Eye (tissue), 1 donor: ENCODE results near the gene AUH.
"Not testable (repeated sequence)": the region's sequence is repeated elsewhere in the genome, so short reads cannot be mapped to it uniquely, and the experiment has no call there.

Experiments used
- DNase-seq: peaks from one replicate; pipeline ENCODE4 v3.0.0-alpha.2; 2015

The AUH gene

DNA sequence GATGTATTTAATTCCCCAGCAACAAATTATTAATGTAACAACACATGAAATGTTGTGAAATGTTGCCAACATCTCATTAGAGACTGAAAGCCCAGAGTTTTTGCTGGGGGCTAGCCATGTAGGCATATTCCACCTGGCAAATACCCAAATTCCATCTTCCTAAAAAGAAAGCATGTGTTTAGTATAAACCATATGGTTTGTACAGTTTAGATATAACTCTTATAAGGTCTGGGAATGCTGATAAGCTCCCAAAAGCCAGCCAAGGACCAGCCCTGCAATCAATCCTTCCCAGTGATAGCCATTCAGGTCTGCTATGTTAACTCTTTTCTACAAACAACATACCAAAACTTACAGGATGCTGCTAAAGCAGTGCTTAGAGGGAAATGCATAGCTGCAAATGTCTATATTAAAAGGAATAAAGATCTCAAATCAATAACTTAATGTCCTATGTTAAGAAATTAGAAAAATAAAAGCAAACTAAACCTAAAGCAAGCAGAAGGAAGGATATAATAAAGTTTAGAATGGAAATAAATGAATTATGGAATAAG is 158.9 kb downstream of the AUH start:
- no peak for DNase-seq

- no peak for DNase-seq
These were observed 160.9 kb downstream of the AUH start for GRCh38 chr9:91200692-91201336.

GRCh38 chr9:91199739-91200497 is 161.8 kb downstream of the AUH start:
- DNase-seq = no peak

DNA sequence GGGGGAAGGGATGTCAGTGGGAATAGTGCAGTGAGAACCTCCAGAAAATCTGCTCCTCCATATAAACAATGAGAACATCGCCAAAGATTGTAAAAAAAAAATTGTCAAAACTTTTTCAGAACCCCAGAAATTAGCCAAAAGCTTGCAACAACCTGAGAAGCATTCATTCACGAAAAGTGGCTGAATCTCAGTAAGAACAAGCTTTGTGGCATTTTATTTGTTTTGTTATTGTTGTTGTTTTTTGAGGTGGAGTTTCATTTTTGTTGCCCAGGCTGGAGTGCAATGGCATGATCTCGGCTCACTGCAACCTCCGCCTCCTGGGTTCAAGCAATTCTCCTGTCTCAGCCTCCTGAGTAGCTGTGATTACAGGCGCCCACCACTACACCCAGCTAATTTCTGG is 162.8 kb downstream of the AUH start:
- not testable (repeated sequence) for DNase-seq

GRCh38 chr9:91198405-91198804 is 163.3 kb downstream of the AUH start:
- no peak for DNase-seq

DNA sequence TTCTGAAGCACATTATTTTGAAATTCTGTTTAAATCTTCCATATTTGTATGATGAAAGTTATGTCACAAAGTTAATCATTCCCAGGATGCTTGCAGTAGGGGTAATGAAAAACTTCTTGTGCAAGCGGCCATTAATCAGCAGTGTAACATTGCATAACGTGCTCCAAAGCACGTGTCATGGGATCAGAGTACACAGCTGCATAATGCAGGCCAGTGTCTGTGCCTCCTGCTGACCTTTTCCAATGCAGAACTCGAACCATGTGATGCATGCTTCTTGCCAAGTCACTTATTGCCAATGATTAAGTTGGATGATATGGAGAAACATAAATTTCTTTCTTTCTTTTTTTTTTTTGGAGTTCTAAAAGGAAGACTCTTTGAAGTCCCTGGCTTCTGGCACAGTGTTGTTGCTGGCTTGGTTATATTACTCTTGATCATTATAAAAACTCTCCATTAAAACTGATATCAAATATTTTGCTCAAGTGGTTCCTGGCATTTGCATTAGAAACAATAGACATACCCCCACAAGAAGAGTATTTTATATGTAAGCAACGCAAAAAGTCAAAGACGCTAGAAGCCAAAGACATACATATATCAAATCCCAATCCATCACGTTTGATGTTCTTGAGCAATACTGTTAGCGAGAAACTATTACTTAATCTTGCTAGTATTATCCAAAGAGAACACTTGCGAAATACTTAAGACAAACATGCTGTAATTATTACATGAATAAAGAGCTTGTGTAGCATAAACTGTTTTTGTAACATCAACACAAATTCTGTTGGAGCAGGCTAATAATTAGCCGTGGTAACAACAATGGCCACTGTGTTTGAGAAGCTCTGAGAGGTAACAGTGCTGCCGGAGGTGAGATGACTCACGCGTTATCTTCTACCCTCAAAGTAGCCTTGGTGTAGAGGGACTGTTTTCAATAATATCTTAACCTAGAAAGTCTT is 164.2 kb downstream of the AUH start:
- peak; percentile 79 for DNase-seq

GRCh38 chr9:91196103-91196950 is 165.4 kb downstream of the AUH start:
- DNase-seq = no peak

DNA sequence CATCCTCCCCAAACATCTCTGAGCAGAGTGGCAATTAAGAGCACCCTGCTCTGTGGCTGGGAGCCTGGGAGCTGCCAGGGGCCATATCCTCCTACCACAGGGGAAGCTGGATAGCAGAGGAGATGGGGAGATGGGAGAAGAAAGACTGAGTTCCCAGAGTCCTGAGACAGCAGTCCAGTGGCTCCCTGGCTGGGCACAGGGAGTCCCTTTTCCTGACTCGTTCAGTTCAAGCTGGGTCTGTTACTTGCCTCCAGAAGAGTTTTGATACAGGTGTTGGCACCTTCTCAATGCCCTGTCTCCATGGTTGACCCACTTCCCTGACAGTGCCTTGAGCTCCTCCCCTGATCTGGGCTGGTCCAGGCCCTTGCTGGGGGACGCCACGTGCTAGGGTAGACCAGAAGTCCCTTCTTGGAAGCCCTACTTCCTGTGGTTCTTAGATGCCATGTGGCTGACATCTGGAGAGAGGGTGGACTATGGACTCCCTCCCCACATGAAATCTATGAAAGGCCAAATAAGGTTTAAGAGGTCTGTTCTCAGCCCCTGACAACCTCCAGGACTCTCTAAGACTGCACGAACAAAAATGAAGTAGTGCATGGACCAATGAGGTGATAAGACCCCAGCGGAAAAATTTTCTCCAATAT is 166.2 kb downstream of the AUH start:
- DNase-seq = no peak

DNA sequence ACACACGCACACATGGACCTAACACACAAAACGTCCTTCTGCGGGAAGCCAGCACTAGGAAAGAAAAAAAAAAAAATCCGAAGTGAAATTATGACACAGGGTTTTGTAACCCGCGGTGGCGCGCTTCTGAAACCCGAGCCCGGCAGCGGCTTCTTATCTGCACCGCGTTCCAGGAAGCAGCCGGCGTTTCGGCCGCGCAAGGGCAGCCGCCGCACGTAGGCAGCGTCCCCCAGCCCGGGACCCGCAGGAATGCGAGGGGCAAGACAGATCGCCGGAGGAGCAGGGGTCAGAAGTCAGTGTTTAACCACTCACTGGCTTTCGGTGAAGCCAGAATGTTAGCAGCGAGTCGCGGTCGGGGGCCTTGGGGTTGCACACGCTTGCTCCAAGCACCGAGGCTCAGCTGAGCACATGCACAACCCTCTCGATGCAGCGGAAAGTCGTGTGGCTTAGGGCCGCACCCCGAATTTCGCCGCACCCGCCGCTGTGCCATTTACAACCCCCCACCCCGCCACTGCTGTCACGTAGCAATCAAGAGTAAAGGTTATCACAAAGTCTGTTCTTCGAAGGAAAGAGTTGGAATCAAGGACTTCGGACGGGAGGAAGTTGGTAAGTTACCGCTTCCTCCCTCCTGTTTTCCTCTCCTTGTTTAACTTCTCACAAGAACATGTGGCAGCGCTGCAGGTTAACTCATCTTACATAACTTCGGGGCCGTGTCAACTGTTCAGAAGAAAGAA is 167.9 kb downstream of the AUH start:
- DNase-seq = peak; percentile 92

DNA sequence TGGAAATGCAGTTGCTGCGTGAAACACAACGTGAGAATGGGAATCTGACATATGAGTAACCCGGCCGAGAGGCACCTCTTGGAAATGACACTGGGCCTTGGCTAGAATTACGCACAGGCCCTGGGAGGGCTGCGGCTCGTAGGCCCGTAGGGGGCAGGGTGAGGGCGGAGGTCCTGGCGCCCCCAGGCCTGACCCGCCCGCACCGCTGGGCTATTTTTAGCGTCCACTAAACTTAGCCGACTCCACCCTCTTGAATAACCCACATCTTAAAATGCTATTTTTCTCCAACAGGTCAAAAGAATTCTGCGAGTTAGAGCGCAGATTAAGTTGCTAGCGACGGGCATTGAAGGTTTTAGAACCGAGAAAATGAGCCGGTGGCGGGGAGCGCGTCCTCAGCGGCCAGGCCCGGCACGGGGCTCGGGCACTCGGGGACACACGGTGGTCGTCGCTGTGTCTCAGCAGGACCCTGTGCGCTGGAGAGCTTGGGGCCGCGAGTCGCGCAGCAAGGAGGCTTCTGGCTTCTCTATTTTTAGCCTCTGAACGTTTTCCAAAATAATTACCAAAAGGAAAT is 168.5 kb downstream of the AUH start:
- peak; percentile 79 for DNase-seq

DNA sequence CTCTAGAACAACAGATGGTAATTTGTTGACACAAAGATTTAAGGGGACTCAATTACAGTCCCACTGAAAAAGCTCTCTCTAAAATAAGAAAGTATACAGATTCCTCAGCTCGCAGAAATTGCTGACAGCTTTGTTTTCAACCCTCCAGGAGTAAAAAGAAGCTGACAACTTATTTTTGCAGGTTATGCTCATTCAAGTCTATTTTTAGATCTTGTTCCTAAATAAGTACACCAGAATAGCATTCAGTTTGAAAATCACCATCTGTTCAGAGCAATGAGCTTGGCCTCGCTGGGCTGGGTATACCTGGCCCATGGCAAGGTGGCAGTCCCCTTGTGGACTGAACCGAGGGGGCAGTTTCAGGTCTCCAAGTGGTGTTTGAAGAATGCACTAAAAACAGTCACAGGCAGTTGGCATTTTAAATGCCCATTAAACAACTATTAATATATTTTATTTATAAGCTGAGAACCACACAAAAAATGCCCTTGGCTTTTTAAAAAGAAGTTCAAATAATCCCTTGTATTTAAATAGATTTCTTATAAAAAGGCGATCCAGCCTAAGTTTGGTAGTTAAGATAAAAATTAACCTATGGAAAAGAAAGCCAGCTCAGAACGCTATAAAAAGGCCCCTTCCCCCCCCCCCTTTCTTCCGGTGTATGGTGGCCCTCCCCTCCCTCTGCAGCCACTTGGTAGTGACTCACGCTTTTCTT is 169.2 kb downstream of the AUH start:
- peak; percentile 26 for DNase-seq

- no peak for DNase-seq
These were observed 170.0 kb downstream of the AUH start for GRCh38 chr9:91191411-91192380.

- no peak for DNase-seq
These were observed 171.7 kb downstream of the AUH start for GRCh38 chr9:91190062-91190461.

GRCh38 chr9:91188719-91189590 is 172.8 kb downstream of the AUH start:
- no peak for DNase-seq

GRCh38 chr9:91187965-91188344 is 173.8 kb downstream of the AUH start:
- no peak for DNase-seq

- DNase-seq = no peak
These were observed 174.3 kb downstream of the AUH start for GRCh38 chr9:91187311-91187964.

DNA sequence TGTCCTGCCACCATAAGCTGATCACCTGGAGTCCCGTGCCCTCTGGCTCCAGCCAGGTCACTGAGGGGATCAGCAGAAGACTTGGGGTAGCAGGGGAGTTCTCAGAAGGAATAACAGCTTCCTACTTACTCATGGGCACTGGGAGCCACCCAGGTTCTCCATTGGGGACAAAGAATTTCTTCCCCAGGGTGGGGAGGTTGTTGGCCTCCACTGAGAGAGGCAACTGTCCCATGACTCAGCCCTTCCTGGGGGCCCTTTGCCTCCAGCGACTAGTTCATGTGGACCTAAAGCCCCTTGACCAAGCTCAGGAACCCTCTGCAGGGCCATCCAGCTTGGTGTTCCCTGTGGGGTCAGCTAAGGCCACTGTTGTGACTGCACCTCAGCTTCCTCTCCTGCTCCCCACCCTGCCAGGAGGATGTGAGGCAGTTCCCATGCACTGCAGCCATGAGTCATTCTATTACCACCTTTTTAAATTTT is 175.0 kb downstream of the AUH start:
- DNase-seq = no peak
